Measurements from ENCODE around the gene DLL4.
"Not testable (repeated sequence)": the region's sequence is repeated elsewhere in the genome, so short reads cannot be mapped to it uniquely, and the experiment has no call there.

Gene DLL4

GRCh38 chr15:40957041-40957555 lies 28.0 kb downstream of the DLL4 start:
- H3K4me3 ChIP-seq (ENCODE audit: low read length), result no peak overlapping the region
- H3K9me3 ChIP-seq (ENCODE audit: low read length), result no peaks in the 10 kb centered on the region
- H3K27me3 ChIP-seq (ENCODE audit: insufficient read depth, low read length), result peaks cover 3% of the 10 kb centered on the region
- H2AFZ ChIP-seq (ENCODE audit: low read depth, low read length), result no peak overlapping the region
- H3K4me1 ChIP-seq (ENCODE audit: insufficient read depth, low read length), result peaks cover 4% of the 10 kb centered on the region
- no peaks in the 10 kb centered on the region for H3K36me3 ChIP-seq (ENCODE audit: insufficient read depth, low read length)

GRCh38 chr15:40957581-40958051 lies 28.5 kb downstream of the DLL4 start:
- Histone ChIP-seq H2AFZ (ENCODE audit: low read depth, low read length) (no peak overlapping the region), H3K27me3 (ENCODE audit: insufficient read depth, low read length) (peaks cover 3% of the 10 kb centered on the region), H3K4me1 (ENCODE audit: insufficient read depth, low read length) (peaks cover 4% of the 10 kb centered on the region), H3K9me3 (ENCODE audit: low read length) (no peaks in the 10 kb centered on the region), H3K4me3 (ENCODE audit: low read length) (no peak overlapping the region), H3K36me3 (ENCODE audit: insufficient read depth, low read length) (no peaks in the 10 kb centered on the region)

GRCh38 chr15:40958146-40958545 lies 29.0 kb downstream of the DLL4 start:
- no peak overlapping the region for H2AFZ ChIP-seq (ENCODE audit: low read depth, low read length)
- peaks cover 4% of the 10 kb centered on the region for H3K4me1 ChIP-seq (ENCODE audit: insufficient read depth, low read length)
- peaks cover 3% of the 10 kb centered on the region for H3K27me3 ChIP-seq (ENCODE audit: insufficient read depth, low read length)
- peaks cover 2% of the 10 kb centered on the region for H3K9me3 ChIP-seq (ENCODE audit: low read length)
- no peaks in the 10 kb centered on the region for H3K36me3 ChIP-seq (ENCODE audit: insufficient read depth, low read length)
- H3K4me3 ChIP-seq (ENCODE audit: low read length), result no peak overlapping the region

GRCh38 chr15:40958723-40959122 lies 29.6 kb downstream of the DLL4 start:
- Histone ChIP-seq H3K4me3 (ENCODE audit: low read length) (no peak overlapping the region), H3K4me1 (ENCODE audit: insufficient read depth, low read length) (peaks cover 4% of the 10 kb centered on the region), H3K9me3 (ENCODE audit: low read length) (peaks cover 2% of the 10 kb centered on the region), H2AFZ (ENCODE audit: low read depth, low read length) (no peak overlapping the region), H3K36me3 (ENCODE audit: insufficient read depth, low read length) (no peaks in the 10 kb centered on the region), H3K27me3 (ENCODE audit: insufficient read depth, low read length) (no peaks in the 10 kb centered on the region)

GRCh38 chr15:40959331-40960141 lies 30.4 kb downstream of the DLL4 start:
- Histone ChIP-seq H3K36me3 (ENCODE audit: insufficient read depth, low read length) (no peaks in the 10 kb centered on the region), H3K4me1 (ENCODE audit: insufficient read depth, low read length) (peaks cover 4% of the 10 kb centered on the region), H3K9me3 (ENCODE audit: low read length) (peaks cover 2% of the 10 kb centered on the region), H3K4me3 (ENCODE audit: low read length) (no peak overlapping the region), H3K27me3 (ENCODE audit: insufficient read depth, low read length) (no peaks in the 10 kb centered on the region), H2AFZ (ENCODE audit: low read depth, low read length) (no peak overlapping the region)

- Histone ChIP-seq H3K27me3 (ENCODE audit: insufficient read depth, low read length) (no peaks in the 10 kb centered on the region), H3K9me3 (ENCODE audit: low read length) (peaks cover 2% of the 10 kb centered on the region), H2AFZ (ENCODE audit: low read depth, low read length) (no peak overlapping the region), H3K4me1 (ENCODE audit: insufficient read depth, low read length) (peaks cover 4% of the 10 kb centered on the region), H3K36me3 (ENCODE audit: insufficient read depth, low read length) (no peaks in the 10 kb centered on the region), H3K4me3 (ENCODE audit: low read length) (no peak overlapping the region)
These were observed 31.2 kb downstream of the DLL4 start for GRCh38 chr15:40960151-40960885.

GRCh38 chr15:40960925-40961324 lies 31.8 kb downstream of the DLL4 start:
- no peak overlapping the region for H2AFZ ChIP-seq (ENCODE audit: low read depth, low read length)
- no peak overlapping the region for H3K4me3 ChIP-seq (ENCODE audit: low read length)
- H3K9me3 ChIP-seq (ENCODE audit: low read length), result peaks cover 2% of the 10 kb centered on the region
- H3K27me3 ChIP-seq (ENCODE audit: insufficient read depth, low read length), result no peaks in the 10 kb centered on the region
- H3K4me1 ChIP-seq (ENCODE audit: insufficient read depth, low read length), result peaks cover 5% of the 10 kb centered on the region
- H3K36me3 ChIP-seq (ENCODE audit: insufficient read depth, low read length), result no peaks in the 10 kb centered on the region

- not testable (repeated sequence) for H3K36me3 ChIP-seq (ENCODE audit: insufficient read depth, low read length); H3K4me1 ChIP-seq (ENCODE audit: insufficient read depth, low read length); H3K4me3 ChIP-seq (ENCODE audit: low read length); H3K9me3 ChIP-seq (ENCODE audit: low read length); H2AFZ ChIP-seq (ENCODE audit: low read depth, low read length); H3K27me3 ChIP-seq (ENCODE audit: insufficient read depth, low read length)
These were observed 32.6 kb downstream of the DLL4 start for GRCh38 chr15:40961740-40962139.

GRCh38 chr15:40962317-40962716 lies 33.2 kb downstream of the DLL4 start:
- not testable (repeated sequence) for H2AFZ ChIP-seq (ENCODE audit: low read depth, low read length); H3K36me3 ChIP-seq (ENCODE audit: insufficient read depth, low read length); H3K9me3 ChIP-seq (ENCODE audit: low read length); H3K4me3 ChIP-seq (ENCODE audit: low read length); H3K4me1 ChIP-seq (ENCODE audit: insufficient read depth, low read length); H3K27me3 ChIP-seq (ENCODE audit: insufficient read depth, low read length)

- no peaks in the 10 kb centered on the region for H3K27me3 ChIP-seq (ENCODE audit: insufficient read depth, low read length)
- no peaks in the 10 kb centered on the region for H3K36me3 ChIP-seq (ENCODE audit: insufficient read depth, low read length)
- H3K4me3 ChIP-seq (ENCODE audit: low read length), result no peak overlapping the region
- H3K9me3 ChIP-seq (ENCODE audit: low read length), result peaks cover 2% of the 10 kb centered on the region
- peaks cover 10% of the 10 kb centered on the region for H3K4me1 ChIP-seq (ENCODE audit: insufficient read depth, low read length)
- H2AFZ ChIP-seq (ENCODE audit: low read depth, low read length), result no peak overlapping the region
These were observed 34.1 kb downstream of the DLL4 start for GRCh38 chr15:40963201-40963600.

GRCh38 chr15:40964006-40964405 lies 34.9 kb downstream of the DLL4 start:
- Histone ChIP-seq H3K4me1 (ENCODE audit: insufficient read depth, low read length) (peaks cover 10% of the 10 kb centered on the region), H3K27me3 (ENCODE audit: insufficient read depth, low read length) (no peaks in the 10 kb centered on the region), H3K36me3 (ENCODE audit: insufficient read depth, low read length) (no peaks in the 10 kb centered on the region), H3K4me3 (ENCODE audit: low read length) (no peak overlapping the region), H2AFZ (ENCODE audit: low read depth, low read length) (no peak overlapping the region), H3K9me3 (ENCODE audit: low read length) (peaks cover 2% of the 10 kb centered on the region)

GRCh38 chr15:40964634-40965033 lies 35.5 kb downstream of the DLL4 start:
- H3K9me3 ChIP-seq (ENCODE audit: low read length), result peaks cover 2% of the 10 kb centered on the region
- H2AFZ ChIP-seq (ENCODE audit: low read depth, low read length), result no peak overlapping the region
- no peak overlapping the region for H3K4me3 ChIP-seq (ENCODE audit: low read length)
- no peaks in the 10 kb centered on the region for H3K36me3 ChIP-seq (ENCODE audit: insufficient read depth, low read length)
- H3K4me1 ChIP-seq (ENCODE audit: insufficient read depth, low read length), result peaks cover 8% of the 10 kb centered on the region
- no peaks in the 10 kb centered on the region for H3K27me3 ChIP-seq (ENCODE audit: insufficient read depth, low read length)

- Histone ChIP-seq H3K9me3 (ENCODE audit: low read length) (no peaks in the 10 kb centered on the region), H2AFZ (ENCODE audit: low read depth, low read length) (no peak overlapping the region), H3K4me3 (ENCODE audit: low read length) (no peak overlapping the region), H3K4me1 (ENCODE audit: insufficient read depth, low read length) (peaks cover 6% of the 10 kb centered on the region), H3K27me3 (ENCODE audit: insufficient read depth, low read length) (no peaks in the 10 kb centered on the region), H3K36me3 (ENCODE audit: insufficient read depth, low read length) (no peaks in the 10 kb centered on the region)
These were observed 39.3 kb downstream of the DLL4 start for GRCh38 chr15:40968290-40969085.
